Activated CD8-positive, alpha-beta T cell treated with anti-CD3 and anti-CD28 coated beads for 36 hours (primary cell): ENCODE data around the gene UBXN6. TPM values are rescaled to one million over a fixed set of nuclear protein-coding genes. Genes with fewer than 3 reads are reported as not detected.

Experiments
- ATAC-seq: fragments of 200-7000 bp; cut with Tn5 transposase; one replicate; pipeline ENCODE4 v1.10.0; 2021; ENCODE audit warnings: mild to moderate bottlenecking, moderate library complexity
- CTCF ChIA-PET: fragments of 350-600 bp; sonication (Branson Sonifier 250); formaldehyde crosslinking; loops from one replicate; lab custom pipeline; 2021; ENCODE audit warnings: antibody characterized with exemption; lab: Charles Lee
- POLR2A ChIA-PET: fragments of 350-600 bp; sonication (Branson Sonifier 250); formaldehyde crosslinking; loops from one replicate; lab custom pipeline; 2021; ENCODE audit warnings: antibody characterized with exemption; lab: Charles Lee
- DNase-seq: peaks from one replicate; pipeline ENCODE4 v3.0.0-alpha.2; 2020
- H3K27ac Mint-ChIP-seq: one replicate; pipeline ENCODE4 v1.8.0; 2021; ENCODE audit warnings: mild to moderate bottlenecking, mixed read lengths
- H3K27me3 Mint-ChIP-seq: one replicate; pipeline ENCODE4 v1.8.0; 2021; ENCODE audit warnings: mixed read lengths
- H3K36me3 Mint-ChIP-seq: one replicate; pipeline ENCODE4 v1.8.0; 2021; ENCODE audit warnings: low read depth, mixed read lengths
- H3K4me1 Mint-ChIP-seq: one replicate; pipeline ENCODE4 v1.8.0; 2021; ENCODE audit warnings: low read depth, mixed read lengths
- H3K4me3 Mint-ChIP-seq: one replicate; pipeline ENCODE4 v1.8.0; 2021; ENCODE audit warnings: mild to moderate bottlenecking, moderate library complexity, mixed read lengths
- H3K9me3 Mint-ChIP-seq: one replicate; pipeline ENCODE4 v1.8.0; 2021; ENCODE audit warnings: mixed read lengths
- CTCF ChIP-seq: fragments of 200-600 bp; IDR thresholded peaks from one replicate; pipeline ENCODE4 v1.8.0; 2022; ENCODE audit warnings: antibody characterized with exemption, mild to moderate bottlenecking
- intact Hi-C: fragments of 100-400 bp; cut with micrococcal nuclease; formaldehyde crosslinking; loops from one replicate; pipeline ENCODE4 v1.10.0; 2022
- total RNA-seq, 2 experiments: library from RNA; stranded (reverse); gene quantifications; one replicate each; pipeline ENCODE4 v1.2.3, GENCODE V29; 2021

UBXN6 gene
- total RNA-seq, 2 experiments from 2014 or later = 35.8 to 36.5 TPM

GRCh38 chr19:4502282-4503131 is 44.9 kb upstream of the UBXN6 start:
- ChIA-PET CTCF (interaction anchor here (1.2 kb wide), 1 partner anchor 23 kb away, joined by 4 read pairs; no protein-coding TSS in a partner anchor), POLR2A (no interaction called here)
- DNase-seq = no peak
- TF ChIP-seq CTCF = no peak
- Mint-ChIP-seq H3K27me3 (no peaks in the 10 kb centered on the region), H3K36me3 (peaks cover 3% of the 10 kb centered on the region), H3K9me3 (no peaks in the 10 kb centered on the region), H3K27ac (no peak overlapping the region), H3K4me3 (no peak overlapping the region), H3K4me1 (peaks cover 8% of the 10 kb centered on the region)
- ATAC-seq = no peak
- intact Hi-C loops = no loop called here

GRCh38 chr19:4501691-4502090 is 44.1 kb upstream of the UBXN6 start:
- H3K27ac Mint-ChIP-seq = no peak overlapping the region

GRCh38 chr19:4500841-4501591 is 43.4 kb upstream of the UBXN6 start:
- Mint-ChIP-seq H3K36me3 (no peaks in the 10 kb centered on the region), H3K9me3 (no peaks in the 10 kb centered on the region), H3K27ac (no peak overlapping the region), H3K27me3 (no peaks in the 10 kb centered on the region), H3K4me1 (no peaks in the 10 kb centered on the region), H3K4me3 (no peak overlapping the region)
- no peak for DNase-seq
- ChIA-PET POLR2A (no interaction called here), CTCF (no interaction called here)
- ATAC-seq = no peak
- intact Hi-C loops = no loop called here
- no peak for TF ChIP-seq CTCF

More at GRCh38 chr19:4501691-4502090, 44.1 kb upstream of the UBXN6 start:
- Mint-ChIP-seq H3K4me1 (peaks cover 6% of the 10 kb centered on the region), H3K36me3 (peaks cover 3% of the 10 kb centered on the region), H3K9me3 (no peaks in the 10 kb centered on the region), H3K4me3 (no peak overlapping the region), H3K27me3 (no peaks in the 10 kb centered on the region)
- DNase-seq (no peak), ATAC-seq (no peak)
- intact Hi-C loops = no loop called here
- CTCF ChIA-PET = no interaction called here
- no peak for TF ChIP-seq CTCF
- POLR2A ChIA-PET = no interaction called here

- Mint-ChIP-seq H3K9me3 (no peaks in the 10 kb centered on the region), H3K27me3 (no peaks in the 10 kb centered on the region), H3K4me1 (no peaks in the 10 kb centered on the region), H3K27ac (no peak overlapping the region), H3K4me3 (no peak overlapping the region), H3K36me3 (no peaks in the 10 kb centered on the region)
- TF ChIP-seq CTCF = no peak
- ChIA-PET CTCF (no interaction called here), POLR2A (no interaction called here)
- no peak for ATAC-seq
- intact Hi-C loops = no loop called here
- no peak for DNase-seq
Observed at GRCh38 chr19:4499855-4500254, 42.3 kb upstream of the UBXN6 start.

- DNase-seq (no peak), ATAC-seq (no peak)
- no peaks in the 10 kb centered on the region for H3K9me3 Mint-ChIP-seq
- no peaks in the 10 kb centered on the region for H3K27me3 Mint-ChIP-seq
- H3K4me1 Mint-ChIP-seq = no peaks in the 10 kb centered on the region
- intact Hi-C loops = no loop called here
- H3K36me3 Mint-ChIP-seq = no peaks in the 10 kb centered on the region
- ChIA-PET CTCF (no interaction called here), POLR2A (no interaction called here)
- no peak overlapping the region for H3K27ac Mint-ChIP-seq
- no peak overlapping the region for H3K4me3 Mint-ChIP-seq
- TF ChIP-seq CTCF = no peak
Observed at GRCh38 chr19:4499318-4499717, 41.7 kb upstream of the UBXN6 start.
